HG02840 (cell line): ENCODE measurements around the gene TBC1D21.

ENCODE experiments used
- ATAC-seq: cut with Tn5 transposase; IDR thresholded peaks from one replicate; pipeline ENCODE4 v1.9.1; 2021; ENCODE audit warnings: mild to moderate bottlenecking, moderate library complexity, moderate number of reproducible peaks; ENCODE audit not compliant: unreplicated experiment, low FRiP score

TBC1D21 gene

DNA sequence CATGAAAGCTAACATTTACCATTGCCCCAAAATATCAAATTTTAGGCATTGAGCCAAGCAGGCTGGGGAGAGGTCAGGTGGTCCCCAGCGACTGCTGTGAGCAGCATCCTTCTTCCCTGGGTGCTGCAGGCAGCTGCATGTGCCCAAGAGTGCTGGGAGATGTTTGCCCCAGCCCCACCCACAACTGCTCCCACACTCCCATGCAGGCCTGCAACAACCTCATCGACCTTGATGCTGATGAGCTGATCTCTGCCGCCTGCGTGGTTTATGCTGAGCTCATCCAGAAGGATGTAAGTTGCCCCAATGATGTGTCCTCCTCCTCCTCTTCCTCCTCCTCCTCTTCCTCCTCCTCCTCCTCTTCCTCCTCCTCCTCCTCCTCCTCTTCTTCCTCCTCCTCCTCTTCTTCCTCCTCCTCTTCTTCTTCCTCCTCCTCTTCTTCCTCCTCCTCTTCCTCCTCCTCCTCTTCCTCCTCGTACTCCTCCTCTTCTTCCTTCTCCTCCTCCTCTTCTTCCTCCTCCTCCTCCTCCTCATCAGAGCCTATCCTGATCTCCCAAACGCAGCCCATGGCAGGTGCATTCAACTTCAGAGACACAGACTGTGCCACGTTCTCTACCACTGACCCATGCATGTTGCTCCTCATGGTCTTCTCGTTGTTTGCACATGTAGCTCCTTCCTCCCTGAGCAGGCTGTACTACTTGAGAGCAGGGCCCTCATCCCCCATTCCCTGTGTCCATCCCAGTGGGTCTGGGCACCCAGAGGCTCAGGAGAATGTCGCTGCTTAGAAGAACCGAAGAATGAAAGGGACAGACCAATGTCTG, 15.1 kb downstream of the TBC1D21 start:
- ATAC-seq: no peak

DNA sequence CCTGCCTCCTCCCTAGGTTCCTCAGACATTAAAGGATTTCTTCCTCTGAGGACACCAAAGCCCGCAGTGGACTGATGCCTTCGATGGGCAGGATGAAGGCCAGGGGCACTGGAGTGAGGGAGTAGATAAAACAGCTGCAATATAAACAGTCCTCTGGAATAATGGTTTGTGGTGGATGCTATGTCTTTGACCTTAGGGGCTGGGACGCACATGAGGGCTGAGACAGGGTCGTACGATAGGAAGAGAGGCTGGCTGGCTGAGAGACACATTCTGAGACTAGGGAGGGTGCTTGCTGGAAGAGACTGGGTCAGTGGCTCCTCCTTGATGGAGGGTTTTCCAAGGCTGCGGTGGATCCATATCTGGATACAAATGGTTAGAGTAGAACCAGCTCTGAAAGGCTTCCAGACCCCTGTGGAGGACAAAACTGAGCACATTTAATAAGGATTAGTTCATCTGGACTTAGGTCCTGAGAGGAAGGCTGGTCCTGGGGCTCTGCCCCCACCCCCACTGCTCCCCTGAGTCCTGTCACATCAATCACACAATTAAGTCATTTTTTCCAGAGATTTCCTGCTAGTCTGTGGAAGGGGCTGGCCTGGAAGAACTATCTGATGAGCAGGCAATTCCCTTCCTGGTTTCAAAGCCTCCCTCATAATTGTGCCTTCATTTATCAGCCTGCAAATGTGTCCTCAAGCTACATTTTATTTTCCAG, 15.8 kb downstream of the TBC1D21 start:
- no peak for ATAC-seq

DNA sequence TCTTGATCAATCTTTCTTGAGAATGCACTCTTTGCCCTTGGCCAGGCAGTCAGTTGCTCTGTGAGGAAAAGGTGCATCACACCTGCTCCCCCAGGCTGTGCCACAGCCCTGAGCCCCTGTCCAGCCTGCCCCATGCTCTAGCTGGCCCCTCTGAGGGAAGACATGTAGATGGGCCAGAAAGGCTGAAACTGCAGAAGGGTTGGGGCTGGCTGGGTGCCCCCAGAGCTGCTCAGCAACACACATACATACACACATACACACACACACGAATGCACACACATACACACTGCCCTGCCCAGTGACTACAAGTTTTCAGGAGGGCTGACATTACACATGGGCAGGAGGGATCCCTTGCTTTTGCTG, 16.4 kb downstream of the TBC1D21 start:
- ATAC-seq: no peak

DNA sequence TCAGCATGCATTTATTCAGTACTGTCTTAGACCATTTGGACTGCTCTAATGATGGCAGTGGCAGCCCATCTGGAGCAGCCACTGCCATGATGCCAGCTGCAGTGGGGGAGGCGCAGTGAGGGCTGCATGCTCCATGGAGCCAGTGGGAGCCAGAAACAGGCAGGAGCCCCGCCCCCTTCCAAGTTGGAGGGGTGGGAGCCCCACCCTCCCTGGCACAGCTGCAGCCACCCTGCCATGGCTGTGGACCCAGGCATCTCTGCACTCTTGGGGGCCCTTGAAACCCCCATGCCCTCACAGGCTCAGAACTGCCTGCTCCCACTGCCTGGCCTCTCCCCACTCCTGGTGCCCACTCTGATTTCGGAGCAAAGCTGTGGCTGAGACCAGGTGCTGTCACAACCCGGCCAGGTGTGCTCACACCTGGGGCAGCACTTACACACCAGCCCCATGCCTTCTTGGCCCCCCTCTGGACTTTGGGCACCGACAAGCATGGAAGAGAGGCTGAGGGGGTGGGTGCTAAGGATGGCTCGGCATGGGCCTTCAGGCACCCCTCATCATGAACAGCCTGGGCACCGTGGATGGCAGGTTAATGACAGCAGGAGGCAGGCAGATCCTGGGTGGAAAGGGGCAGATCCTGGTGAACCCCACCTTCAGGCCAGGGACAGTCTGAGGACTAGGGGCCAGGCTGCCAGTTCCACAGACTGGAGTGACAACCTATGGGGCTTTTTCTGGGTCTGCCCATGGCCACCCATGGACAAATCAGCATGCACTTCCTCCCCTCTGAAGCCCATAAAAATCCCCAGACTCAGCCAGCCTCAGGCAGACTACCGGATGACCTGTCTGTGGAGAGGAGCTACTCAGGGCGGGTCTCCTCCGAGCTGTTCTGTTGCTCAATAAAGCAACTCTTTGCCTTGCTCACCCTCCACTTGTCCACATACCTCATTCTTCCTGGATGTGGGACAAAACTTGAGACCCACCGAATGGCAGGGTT, 18.3 kb downstream of the TBC1D21 start:
- no peak for ATAC-seq

DNA sequence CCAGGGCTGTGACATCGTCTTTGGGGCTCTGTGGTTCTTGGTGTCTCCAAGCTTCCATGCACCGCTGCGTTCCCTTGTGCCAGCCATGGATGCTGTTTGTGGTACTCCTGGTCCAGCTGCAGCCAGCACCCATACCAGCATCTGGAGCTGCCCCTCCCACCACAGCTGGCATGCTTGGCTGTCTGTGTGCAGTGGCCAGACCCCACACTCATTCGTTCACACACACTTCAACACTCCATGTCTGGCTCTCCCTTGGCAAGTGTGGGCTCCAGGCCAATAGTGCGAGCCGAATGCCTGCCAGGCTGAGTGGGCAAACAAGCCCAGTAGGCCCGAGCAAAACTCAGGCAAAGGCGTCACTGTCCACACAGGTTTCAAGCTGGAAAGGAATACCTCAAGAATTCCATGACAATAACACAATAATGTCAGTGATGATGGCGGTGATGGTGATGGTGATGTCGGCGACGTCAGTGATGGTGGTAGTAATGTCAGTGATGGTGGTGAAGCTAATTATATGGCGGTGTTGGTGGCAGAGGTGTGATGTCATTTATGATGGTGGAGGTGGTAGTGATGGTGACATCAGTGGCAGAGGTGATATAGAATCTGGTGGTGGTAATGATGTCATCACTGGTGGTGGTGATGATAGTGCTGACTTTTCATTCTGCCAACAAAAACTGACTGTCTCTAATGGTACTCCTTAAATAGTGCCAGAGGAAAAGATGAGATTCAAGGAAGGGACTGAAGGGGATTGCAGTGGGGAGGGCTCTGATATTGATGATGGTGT, 19.3 kb downstream of the TBC1D21 start:
- no peak for ATAC-seq

DNA sequence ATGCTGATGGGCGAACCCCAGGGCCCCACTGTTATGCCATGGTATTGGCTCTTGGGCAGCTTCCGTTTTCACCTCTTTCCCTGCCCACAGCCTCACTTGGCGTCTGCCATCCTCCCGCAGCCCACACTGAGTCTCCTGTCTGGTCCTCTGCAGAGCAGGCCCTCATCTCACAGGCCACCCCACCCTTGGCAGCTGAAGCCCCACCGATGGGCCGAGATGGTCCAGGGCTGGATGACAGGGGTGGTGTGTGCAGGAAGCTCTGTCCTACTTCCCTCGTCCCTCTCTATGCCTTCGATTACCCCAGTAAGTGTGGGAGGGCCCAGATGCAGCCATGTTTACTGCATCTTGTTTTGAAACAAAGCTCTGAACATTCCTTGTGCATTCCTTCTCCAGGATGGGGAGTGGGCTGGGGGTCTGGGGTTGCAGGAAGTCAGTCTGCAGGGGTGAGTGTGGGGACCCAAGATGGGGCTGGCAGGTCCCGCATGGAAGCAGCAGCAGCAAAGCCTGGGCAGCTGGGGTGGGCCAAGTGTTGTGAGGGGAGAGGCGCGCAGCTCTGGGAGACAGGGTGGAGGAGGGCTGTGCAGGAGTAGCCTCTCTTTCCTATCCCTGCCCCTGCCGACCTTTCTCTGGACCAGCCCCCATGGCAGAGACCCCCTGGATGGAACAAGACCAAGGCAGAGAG, 20.9 kb downstream of the TBC1D21 start:
- no peak for ATAC-seq

DNA sequence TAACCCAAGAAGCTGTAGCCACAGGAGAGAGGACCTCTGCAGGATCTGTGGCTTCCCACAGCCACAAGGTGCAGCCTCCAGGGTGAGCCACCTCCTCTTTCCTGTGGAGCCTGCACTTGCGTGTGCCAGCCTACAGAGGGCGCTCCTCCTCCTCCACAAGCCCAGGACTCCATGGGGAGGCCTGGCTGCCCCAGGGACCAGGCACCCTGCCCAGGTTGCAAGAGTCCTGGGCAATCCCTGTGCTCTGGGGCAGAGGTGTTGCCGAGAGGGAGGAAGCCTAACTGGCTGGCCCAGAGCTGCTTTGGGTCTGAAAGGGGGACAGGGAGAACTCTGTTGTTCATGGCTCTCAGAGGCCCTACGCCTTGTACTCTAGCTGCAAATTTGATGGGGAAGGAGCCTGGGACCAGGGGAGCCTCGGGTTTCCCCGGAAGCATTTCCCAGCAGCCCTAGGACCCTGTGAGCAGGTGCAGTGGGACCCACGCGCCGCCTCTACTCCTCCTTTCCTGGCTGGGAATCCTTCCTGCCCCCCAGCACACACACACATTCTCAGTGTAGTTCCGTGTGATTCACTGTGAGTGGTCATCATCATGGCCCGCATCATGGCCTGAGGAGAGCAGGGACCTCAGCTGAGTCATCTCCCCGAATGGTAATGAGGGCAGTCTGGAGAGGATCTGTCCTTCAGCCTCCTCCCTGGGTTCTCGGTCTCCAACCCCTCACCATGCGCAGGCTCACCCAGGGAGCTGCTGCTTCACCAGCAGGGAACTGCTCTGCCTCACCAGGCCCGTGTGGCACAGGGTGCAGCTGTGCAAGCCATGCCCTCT, 24.3 kb downstream of the TBC1D21 start:
- ATAC-seq: no peak

DNA sequence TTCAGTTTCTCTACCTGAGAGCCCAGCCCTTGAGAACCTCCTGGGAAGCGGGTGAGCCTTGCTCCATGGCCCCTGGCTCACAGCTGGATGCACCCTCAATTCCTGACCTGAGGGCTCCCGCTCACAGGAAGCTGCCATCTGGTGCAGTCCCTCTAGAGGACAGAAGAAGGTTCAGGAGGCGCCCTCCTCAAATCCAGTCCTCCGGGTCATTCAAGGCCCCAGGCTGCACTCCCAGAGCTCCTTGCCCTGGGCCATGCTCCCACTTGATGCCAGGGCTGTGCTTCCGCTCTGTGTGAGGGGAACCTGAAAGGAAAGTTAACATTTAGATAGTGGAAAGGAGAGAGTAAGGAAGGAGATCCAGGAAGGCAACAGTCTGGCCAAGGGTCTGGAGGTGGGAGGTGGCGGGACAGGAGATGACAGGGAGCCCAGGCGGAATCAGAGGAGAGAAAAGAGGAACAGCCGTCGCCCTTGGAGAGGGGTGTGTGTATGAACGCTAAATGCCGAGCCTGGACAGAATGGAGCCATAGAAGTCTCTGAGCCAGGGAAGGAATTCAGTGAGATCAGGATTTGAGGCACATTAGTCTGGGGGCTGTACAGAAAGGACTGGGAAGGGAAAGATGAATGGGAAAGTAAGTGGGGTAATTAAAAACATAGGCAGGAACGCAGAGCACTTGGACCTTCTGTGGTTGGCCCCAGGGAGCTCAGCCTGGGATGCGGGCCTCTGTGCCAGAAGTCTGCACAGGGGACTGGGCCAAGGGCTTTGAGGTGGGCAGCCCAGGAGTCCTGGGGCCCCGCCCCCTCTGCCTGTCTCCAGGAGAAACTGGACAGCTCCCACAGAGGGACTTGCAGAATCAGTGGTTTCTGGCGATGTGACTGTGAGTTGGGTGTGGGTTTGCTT, 26.1 kb downstream of the TBC1D21 start:
- no peak for ATAC-seq

DNA sequence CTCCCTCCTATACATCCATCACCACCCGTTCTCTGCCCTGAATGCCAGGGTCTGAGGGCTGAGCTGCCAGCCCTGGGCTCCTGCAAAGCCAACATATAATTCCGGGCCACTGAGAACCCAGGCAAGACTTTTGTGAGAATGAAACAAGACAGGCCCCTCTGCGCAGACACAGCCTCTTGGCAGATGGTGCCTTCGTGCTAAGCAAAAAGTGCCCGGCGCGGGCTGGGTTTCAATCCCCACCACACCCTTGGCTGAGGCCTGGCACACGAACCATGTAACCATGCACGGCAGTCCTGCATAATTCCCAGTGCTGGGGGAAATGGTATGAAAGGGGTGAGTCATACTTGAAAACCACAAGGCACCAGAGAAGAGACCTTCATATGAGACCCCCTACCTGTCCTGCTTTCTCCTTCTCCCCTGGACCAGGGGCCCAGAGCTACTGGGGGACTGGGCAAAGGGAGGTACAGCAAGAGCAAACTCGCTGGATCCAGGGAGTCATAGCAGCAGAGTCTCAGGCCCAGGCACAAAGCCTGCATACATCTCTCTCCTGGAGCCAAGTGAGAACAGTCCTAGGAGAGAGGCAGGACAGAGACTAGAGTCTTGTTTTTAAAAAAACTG, 26.8 kb downstream of the TBC1D21 start:
- ATAC-seq: no peak

DNA sequence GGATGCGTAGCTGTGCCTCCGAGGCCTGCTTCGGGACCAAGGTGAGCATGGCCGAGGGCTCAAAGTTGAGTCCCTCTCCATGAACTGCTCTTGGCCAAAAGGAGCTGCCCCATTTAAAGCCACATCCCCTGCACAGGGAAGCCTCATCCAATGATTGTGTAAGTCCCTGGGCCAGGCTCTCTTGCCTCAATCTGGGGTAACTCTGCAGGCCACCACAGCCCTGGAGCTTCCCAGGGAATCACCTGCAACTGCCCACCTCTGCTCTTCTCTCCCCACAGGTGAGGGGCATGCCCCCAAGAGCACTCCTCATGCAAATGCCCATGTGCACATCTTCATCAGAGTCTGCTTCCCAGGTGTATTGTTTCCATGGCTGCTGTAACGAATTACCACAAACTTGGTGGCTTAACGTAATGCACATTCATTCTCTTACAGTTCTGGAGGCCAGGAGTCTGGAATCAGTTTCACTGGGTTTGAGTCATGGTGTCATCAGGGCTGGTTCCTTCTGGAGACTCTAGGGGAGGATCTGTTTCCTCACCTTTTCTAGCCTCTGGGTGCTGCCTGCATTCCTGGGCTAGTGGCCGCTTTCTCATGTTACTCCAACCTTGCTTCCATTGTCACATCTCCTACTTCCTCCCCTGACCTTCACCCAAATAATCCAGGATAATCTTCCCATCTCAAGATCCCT, 27.9 kb downstream of the TBC1D21 start:
- ATAC-seq: no peak

DNA sequence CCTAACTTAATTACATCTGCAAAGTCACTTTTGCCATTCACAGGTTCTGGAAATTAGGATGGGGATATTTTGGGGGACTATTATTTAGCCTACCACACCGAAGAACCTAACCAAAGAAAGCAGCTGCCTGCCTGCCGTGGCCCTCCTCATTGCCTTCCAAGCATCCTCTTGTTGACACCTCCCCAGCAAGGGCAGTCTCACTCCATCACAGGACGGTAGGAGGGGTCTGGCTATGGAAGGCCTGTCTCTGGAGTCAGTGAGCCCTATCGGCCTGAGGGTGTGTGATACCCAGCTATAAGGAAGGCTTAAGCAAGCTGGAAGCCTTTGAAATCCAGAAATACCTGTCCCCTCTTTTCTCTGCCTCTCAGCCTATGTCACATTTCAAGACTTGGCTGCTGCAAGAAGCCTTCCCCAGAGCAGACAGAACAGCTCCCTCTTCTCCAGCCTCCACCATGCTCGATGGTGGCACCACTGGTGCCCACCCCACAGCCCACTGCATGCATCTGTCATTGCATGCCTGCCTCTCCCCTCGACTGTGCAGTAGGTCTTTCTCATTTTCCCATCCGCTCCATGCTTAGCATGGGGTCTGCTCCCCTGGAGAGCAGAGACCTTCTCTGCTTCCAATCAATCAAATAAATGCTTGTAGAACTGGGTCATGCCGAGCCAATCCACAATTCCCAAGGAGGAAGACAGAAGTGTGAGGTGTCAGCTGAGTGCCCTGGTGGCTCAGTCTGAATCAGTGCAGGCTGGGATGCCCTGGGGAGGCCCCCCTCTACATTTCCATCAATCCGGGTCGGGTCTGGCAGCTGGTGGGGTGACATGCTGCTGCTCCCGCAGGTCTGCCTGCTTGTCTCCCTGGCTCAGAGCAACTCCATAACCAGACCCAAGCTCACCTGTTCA, 29.0 kb downstream of the TBC1D21 start:
- ATAC-seq: no peak

DNA sequence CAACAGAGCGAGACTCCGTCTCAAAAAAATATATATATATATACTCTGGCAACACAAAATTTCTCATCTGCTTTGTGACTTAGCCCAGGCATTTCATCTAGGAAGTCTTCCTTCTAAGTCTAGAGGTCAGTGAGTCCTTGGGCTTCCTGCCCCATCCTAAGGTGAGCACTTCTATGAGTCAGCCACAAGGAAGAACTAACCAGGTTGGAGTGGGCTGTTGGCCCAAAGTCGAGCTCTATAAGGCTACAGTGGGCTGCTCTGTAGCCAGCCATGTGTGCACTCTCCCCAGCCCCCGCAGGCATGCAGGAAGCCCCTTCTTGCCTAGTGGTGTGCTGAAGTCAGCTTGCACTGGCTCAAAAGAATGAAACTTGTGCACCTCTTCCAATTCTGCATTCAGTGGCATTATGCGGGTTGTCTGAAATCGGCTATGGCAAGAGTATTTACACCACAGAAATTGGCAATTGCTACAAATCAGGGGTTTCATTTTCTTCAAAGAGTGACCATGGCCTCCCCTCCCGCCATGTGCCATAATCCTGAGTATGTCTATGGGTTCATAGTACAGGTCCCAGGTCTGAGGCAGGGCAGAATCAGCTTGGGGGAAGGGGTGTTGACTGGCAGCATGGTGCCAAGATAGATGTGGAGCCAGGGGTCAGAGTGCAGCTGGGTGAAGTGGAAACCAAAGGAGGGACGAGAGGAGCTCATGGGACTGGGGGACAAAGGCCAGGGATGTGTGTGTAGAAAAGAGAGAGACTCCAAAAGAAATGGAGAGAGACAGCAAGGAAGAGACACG, 30.9 kb downstream of the TBC1D21 start:
- no peak for ATAC-seq

DNA sequence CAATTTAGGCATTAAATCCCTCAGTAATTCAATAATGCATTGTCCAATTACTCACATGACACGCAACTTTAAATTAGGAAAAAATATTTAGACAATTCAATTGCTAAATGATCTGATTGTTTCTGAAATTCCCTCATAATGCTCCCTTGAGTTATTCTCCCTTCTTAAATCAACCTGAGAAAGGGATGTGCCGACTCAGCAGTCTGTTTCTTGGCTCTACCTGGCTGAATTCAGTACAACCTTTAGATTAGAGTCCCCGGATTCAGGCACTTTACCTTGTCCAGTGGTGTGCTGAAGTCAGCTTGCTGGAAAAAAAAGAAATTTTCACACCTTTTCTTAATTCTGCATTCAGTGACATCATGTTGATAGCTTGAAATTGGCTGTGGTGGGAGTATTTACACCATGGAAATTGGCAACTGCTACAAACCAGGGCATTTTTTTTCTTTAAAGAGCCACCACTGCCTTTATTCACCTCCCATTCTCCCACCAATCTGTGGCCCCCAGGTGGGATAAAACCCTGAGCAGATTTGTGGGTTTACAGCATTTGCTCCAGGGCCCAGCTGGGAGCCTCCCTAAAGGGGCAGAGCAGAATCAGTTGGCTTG, 32.0 kb downstream of the TBC1D21 start:
- ATAC-seq: no peak

DNA sequence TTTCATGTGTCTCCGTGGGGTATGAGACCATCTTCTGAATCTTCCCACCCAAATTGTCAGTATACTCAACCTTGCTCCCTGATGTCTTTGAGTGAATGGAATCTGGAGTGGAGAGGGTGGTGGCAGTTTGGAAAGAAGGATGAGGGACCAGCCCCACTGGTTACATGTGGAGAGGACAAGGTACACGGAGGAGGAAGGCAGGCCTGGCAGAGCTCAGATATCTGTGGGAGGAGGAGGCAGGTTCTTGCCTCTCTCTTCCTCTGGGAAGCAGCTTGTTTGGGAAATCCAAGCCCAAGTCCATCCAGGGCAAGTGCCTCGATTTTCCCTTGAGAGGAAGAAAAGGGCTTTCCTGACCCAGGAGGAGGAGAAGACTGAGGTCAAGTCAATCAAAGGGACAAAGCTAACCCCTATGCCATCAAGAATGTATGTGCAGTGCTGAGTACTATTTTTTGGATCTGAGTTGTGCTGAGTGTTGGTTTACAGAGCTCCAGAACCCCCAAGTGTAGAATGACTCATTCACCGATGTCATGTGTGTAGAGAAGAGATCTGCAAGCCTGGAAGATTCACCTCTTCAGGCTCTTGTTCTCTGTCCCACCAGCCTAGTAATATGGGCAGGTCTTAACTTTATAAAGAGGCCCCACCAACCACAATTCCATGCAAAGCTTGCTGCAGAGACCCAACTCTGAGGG, 33.1 kb downstream of the TBC1D21 start:
- ATAC-seq: no peak
